ENCODE results near the gene NOXA1. TPM values are rescaled to one million over a fixed set of nuclear protein-coding genes. Genes with fewer than 3 reads are reported as not detected.

The NOXA1 gene
- total and polyA plus RNA-seq, 4 donors, result 1.3 to 3.6 (median 2.4) TPM

- Histone ChIP-seq H3K9ac (ENCODE audit: low read depth in 1 of 2, low read length in 2 of 2) (no peak overlapping the region), H3K27me3 (ENCODE audit: control insufficient read depth in 4 of 4, insufficient read depth in 4 of 4, low read length in 3 of 4) (no peaks in the 10 kb centered on the region), H3K27ac (ENCODE audit: low read depth in 1 of 2, low read length in 2 of 2) (no peak overlapping the region), H3K36me3 (ENCODE audit: control insufficient read depth in 4 of 4, insufficient read depth in 3 of 4, low read depth in 1 of 4, low read length in 3 of 4) (no peaks in the 10 kb centered on the region), H3K4me3 (ENCODE audit: low read depth in 1 of 3, low read length in 3 of 3) (no peak overlapping the region), H3K4me1 (ENCODE audit: control insufficient read depth in 4 of 4, insufficient read depth in 4 of 4, low read length in 3 of 4) (peaks cover 0 to 2% (median 0%) of the 10 kb centered on the region in 4 donors), H3K9me3 (ENCODE audit: control insufficient read depth in 4 of 4, low read length in 3 of 4) (no peaks in the 10 kb centered on the region)
- WGBS, result 91% methylated on average over 27 of the region's 27 CpGs
- no peak for DNase-seq (ENCODE audit: low spot score)
- TF ChIP-seq RAD21 (IDR thresholded peaks at IDR 0.05) (no peak), RXRA (IDR thresholded peaks at IDR 0.05) (no peak), REST (IDR thresholded peaks at IDR 0.05) (no peak), TAF1 (conservative IDR thresholded peaks at IDR 0.05) (no peak), ATF3 (IDR thresholded peaks at IDR 0.05) (no peak)
Observed at GRCh38 chr9:137430723-137431415, 7.7 kb downstream of the NOXA1 start.

- 91% methylated on average over 21 of the region's 21 CpGs for WGBS
- DNase-seq (ENCODE audit: low spot score), result no peak
- Histone ChIP-seq H3K36me3 (ENCODE audit: control insufficient read depth in 4 of 4, insufficient read depth in 3 of 4, low read depth in 1 of 4, low read length in 3 of 4) (no peaks in the 10 kb centered on the region), H3K9ac (ENCODE audit: low read depth in 1 of 2, low read length in 2 of 2) (no peak overlapping the region), H3K4me1 (ENCODE audit: control insufficient read depth in 4 of 4, insufficient read depth in 4 of 4, low read length in 3 of 4) (peaks cover 0 to 4% (median 0%) of the 10 kb centered on the region in 4 donors), H3K27ac (ENCODE audit: low read depth in 1 of 2, low read length in 2 of 2) (no peak overlapping the region), H3K9me3 (ENCODE audit: control insufficient read depth in 4 of 4, low read length in 3 of 4) (no peaks in the 10 kb centered on the region), H3K27me3 (ENCODE audit: control insufficient read depth in 4 of 4, insufficient read depth in 4 of 4, low read length in 3 of 4) (no peaks in the 10 kb centered on the region), H3K4me3 (ENCODE audit: low read depth in 1 of 3, low read length in 3 of 3) (no peak overlapping the region)
- TF ChIP-seq CTCF (IDR thresholded peaks at IDR 0.05; ENCODE audit: low read depth, low read length, missing input control) (no peak), RXRA (IDR thresholded peaks at IDR 0.05) (no peak), FOXA1 (IDR thresholded peaks at IDR 0.05) (no peak), NR2F2 (IDR thresholded peaks at IDR 0.05) (no peak), GABPA (IDR thresholded peaks at IDR 0.05 in 1 of 2, conservative IDR thresholded peaks at IDR 0.05 in 1 of 2) (no peak), EGR1 (IDR thresholded peaks at IDR 0.05; ENCODE audit: low read depth in 2 of 2) (no peak), TAF1 (conservative IDR thresholded peaks at IDR 0.05) (no peak), RAD21 (IDR thresholded peaks at IDR 0.05) (no peak), HNF4A (conservative IDR thresholded peaks at IDR 0.05) (no peak), ZBTB33 (IDR thresholded peaks at IDR 0.05) (no peak), HNF4G (IDR thresholded peaks at IDR 0.05) (no peak), FOXA2 (IDR thresholded peaks at IDR 0.05) (no peak), ATF3 (IDR thresholded peaks at IDR 0.05) (no peak), YY1 (IDR thresholded peaks at IDR 0.05) (no peak), SP1 (IDR thresholded peaks at IDR 0.05) (no peak), REST (IDR thresholded peaks at IDR 0.05) (no peak), JUND (IDR thresholded peaks at IDR 0.05) (no peak), MAX (IDR thresholded peaks at IDR 0.05) (no peak)
Observed at GRCh38 chr9:137431416-137431931, 8.3 kb downstream of the NOXA1 start.

Data from liver (tissue), 9 donors.